Pulmonary artery endothelial cell (primary cell): ENCODE results near the gene DLG5. TPM values are rescaled to one million over a fixed set of nuclear protein-coding genes. Genes with fewer than 3 reads are reported as not detected.

Source experiments
- DNase-seq: peaks from one replicate; pipeline ENCODE4 v3.0.0-alpha.2; 2011; ENCODE audit warnings: low read depth, low spot score
- total RNA-seq: library from RNA; depleted of rRNA; stranded (reverse); fragments of >200 nt; gene quantifications from 2 replicates; pipeline ENCODE4 v1.2.3, GENCODE V29; 2014

DLG5 gene
- total RNA-seq, 1 donor from 2014 or later = 9.6 TPM

DNA sequence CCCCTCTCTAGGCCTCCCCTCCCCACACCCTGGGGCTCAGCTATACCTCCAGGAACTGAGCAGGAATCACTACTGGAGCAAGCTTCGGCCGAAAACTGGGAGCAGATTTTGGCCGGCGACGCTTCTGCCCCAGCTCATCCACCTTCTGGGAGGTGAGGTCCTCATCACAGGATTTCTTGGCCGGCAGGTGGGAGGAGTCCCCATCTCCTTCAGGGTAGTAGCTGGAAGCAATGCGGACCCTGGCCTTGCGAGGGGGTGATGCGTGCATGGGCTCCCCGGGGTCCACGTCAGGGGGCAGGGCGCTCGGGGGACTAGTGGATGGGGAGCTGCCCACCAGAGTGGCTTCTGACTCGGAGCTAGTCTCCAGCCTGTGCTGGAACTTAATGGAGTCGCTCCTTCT is 105.5 kb downstream of the DLG5 start:
- no peak for DNase-seq

DNA sequence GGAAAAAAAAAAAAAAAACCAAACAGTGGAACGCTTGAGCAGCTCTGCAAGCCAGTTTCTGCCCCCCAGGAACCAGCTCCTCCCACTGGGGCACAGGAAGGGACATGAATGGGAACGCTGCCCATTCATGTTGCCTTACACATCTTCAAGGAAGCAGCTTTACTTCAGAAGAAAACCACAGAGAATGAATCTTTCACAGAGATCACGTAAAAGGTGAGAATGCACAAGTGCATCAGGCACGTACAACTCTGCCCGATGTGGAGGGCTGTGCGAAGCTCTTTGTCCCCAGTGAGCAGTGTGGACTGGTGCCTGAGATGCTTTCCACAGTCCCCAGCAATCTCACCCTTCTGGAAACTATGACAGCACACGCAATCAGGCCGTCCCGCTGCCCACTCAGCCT is 106.2 kb downstream of the DLG5 start:
- no peak for DNase-seq

DNA sequence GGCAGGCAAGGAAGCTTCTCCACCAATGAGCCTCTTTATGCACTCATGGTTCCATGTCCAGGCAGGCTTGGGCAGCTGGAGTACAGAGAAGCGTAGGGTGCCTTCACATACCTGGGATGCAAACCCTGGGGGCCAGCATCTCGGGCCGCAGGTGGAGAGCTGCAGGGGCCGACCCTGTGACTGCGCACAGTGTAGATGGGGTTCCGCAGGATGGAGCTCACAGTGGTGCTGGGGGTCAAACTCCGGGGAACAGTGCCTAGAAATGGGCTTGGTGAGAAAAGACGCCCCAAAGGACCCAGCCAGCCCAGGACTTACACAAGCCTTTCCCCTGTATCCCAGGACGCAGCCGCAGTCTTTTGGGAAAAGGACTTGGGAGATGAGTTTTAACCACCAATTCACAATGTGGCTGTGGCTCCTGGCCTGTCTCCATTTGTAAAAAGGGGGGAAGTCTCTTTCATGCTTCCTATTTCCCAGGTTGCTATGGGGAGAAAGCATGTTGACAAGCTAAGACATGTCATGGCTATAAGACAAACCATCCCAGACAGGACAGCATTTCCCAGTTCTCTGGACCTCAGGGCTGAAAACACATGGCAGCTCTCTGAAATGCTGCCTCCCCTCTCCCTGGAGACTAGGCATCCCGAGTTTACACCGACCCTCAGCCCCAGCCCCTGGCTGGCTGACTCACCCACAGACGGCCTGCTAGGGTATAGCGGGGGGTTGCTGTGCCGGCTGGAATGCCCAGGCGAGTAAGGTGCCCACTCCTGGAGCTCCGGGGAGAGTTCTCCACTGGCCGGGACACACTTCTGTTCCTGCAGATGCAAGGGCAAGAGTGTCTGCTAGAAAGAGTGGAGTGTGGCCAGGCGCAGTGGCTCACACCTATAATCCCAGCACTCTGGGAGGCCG is 107.1 kb downstream of the DLG5 start:
- DNase-seq = no peak

DNA sequence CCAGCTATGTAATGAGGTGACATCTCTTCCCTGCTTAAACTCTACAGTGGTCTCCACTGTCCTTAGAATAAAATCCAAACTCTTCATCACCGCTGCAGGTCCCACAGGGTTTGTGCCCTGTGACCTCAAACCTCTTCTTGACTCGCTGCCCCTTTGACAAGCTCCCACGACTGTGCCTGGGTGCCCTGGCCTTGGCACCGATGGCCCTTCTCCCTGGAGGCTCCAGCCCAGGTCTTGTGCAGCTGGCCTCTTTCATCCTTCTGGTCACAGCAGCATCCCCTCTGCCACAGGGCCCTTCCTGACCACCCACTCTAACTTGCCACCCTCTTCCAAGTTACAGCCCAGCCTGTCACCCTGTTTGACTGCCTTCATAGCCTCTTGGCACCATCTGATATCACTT is 108.2 kb downstream of the DLG5 start:
- no peak for DNase-seq

DNA sequence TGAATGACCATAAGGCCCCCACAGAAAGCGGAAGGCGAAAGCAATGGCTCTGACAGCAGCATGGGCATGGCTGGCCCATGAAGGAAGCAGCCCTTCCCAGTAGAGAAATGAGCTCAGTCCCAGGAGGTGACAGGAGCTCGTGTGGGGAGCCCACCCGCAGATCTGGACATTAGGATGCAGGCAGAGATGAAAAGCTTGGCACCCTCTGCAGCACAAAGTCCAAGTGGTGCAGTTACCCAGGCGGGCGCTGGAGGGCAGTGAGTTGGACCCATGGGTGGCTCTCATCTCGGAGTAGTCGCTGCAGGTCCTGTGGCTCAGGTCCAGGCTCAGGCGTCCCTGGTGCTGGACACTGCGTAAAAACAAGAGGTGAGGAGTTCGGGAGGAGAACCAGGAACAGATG is 109.0 kb downstream of the DLG5 start:
- no peak for DNase-seq

DNA sequence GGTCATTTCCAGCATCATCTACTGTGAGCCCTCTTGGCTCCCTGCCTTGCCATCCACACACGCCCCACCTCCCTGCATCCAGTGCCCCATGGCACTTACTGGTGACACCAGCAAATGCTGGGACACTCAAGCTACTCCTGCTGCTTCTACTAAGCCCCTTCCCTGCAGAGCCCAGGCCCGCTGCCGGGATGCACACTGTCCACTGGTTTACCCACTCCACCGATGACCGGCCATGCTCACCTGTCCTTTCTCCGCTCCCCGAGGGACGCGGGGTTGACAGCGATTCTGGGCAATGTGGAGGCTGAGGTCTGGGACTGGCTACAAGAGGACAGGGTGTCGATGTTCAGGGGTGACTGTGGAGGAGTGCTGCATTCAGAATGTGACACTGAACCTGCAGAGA is 110.2 kb downstream of the DLG5 start:
- DNase-seq = no peak

DNA sequence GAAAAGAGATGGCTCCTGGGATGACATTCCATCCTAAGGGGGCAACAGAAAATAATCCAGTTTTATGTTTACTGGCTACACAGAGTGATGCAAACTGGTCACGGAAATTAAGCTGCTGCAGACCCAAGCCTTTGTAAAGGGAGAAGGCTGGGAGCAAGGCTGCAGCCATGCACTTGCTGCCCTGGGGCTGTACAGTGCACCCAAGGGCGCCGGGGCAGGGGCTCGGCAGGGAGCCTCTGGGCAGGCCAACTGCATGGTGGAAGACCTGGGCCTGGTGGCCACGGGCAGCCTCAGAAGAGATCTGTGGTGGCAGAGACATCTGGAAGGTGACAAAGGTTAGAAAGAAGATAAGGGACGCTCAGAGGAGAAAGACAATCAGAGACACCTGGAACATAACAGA is 113.8 kb downstream of the DLG5 start:
- no peak for DNase-seq

DNA sequence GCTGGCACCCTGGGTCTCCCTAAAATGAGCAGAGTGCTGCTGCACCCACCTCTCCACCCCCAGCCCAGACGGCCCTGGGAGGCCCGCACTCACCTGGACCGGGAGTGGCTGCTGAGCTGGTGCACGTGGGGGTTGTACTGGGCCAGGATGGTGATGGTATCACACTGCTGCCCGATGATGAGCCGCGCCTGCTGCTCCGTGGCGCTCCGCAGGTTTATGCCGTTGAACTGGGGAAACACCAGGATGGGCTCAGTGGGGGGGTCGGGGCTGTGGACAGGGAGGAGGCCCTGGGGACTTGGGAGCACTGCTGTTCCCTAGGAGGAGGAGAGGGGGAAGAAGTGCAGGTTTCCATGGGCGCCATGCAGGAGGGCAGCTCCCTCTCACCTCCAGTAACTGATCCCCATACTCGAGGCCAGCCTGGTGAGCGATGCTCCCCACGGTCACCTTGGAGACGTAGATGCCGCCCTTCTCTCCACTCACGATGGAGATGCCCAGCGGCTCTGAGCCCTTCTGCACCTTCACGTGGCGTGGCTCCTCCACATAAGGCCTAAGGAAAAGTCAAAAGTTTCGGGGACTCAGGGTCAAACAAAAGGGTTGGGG is 114.6 kb downstream of the DLG5 start:
- no peak for DNase-seq

DNA sequence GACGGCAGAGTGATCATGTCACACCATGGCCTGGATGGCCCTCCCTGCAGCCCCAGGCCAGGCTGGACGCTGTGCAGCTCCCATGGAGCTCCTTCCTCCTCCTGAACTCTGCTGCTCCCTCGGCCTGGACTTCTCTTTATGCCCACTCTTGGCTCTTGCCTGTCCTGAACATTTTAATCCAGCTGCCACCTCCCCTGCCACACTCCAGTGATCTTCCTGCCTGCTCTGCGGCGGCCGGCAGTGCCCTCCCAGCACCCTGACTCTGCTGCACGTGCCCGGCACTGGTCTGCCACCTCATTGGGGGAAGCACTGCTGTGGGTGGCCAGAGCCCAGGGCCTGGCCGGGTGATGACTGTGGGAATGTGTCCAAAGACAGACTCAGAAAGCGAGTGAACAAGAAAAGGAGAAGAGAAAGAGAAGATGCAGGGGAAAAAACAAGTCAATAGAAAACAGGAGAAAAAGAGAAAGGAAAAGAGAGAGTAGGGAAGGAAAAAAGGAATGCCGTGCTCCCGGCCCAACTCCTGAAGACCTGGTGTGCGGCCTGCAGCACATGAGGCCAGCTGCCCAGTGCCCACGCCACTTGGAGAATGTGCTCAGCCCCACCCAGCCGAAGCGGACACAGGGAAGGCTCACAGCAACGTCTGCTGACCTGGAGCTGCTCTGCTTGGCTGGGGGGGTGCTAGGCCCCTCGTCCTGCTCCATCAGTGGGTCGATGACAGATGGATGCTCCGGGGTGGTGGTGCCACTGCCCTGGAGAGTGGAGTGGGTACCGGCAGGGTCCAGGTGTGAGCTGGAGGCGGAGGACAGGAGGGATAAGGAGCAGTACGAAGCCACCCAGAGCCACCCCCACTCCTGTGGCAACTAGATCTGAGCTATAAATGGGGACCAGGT is 115.9 kb downstream of the DLG5 start:
- no peak for DNase-seq

DNA sequence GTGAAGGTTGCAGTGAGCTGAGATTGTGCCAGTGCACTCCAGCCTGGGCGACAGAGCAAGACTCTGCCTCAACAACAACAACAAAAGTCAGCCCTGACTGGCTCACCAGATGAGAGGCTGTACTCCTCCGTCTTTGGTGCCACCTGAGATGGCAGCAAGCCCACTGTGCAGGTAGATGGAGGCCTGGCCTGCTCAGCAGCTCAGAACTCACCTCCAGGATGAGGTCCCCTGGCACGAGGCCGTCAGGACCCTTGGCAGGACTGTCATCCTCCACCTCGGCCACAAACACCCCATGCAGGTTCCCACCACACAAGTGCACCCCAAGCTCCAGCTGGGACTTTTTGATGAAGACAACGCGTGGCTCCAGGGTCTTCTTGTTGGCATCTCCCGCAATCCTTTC is 117.2 kb downstream of the DLG5 start:
- no peak for DNase-seq

DNA sequence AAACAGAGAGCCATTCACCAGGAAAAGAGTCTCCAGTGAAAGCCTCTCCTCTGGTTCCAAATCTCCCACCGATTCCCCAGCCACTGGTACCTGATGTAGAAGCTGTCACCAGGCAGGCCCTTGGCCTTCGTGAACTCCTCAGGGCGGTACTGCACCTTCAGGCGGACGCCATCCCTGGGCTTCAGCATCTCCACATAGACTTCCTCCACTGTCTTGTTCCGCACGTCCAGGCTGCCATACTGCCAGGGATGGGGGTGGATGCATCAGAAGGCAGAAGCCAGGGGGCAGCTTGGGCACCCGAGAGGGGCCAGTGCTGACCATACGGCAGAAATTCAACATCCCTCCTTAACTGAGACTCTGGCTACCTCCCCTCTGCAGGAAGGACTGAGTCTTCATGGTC is 118.8 kb downstream of the DLG5 start:
- no peak for DNase-seq

DNA sequence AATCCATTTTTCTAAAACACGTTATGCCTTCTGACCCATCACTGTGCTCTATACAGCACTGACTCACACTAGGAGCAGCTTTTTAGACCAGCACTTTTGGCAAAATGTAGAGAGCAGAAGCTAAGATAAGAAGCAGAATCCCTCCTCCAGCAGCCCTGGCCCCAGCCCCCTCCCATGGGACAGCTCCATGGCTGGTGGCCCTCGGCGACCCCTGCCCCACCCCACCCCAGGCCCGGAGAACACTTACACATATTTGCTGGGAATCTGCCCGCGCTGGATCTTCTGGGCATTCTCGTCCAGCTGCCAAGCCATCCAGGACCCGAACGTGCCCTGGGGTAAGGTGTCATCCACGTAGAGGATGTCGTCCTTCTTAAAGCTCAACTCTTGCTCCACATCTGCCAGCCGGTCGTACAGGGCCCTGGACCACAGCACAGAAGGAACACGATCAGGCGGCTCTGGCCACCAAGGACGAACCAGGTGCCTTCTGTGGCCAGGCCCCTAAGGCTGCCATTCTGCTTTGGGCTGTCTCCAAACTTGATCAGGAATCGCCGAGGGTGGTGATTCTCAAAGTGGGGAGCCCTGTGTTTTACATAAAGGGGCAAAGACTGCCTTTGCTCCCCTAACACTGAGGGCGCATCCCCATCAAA is 119.9 kb downstream of the DLG5 start:
- no peak for DNase-seq

DNA sequence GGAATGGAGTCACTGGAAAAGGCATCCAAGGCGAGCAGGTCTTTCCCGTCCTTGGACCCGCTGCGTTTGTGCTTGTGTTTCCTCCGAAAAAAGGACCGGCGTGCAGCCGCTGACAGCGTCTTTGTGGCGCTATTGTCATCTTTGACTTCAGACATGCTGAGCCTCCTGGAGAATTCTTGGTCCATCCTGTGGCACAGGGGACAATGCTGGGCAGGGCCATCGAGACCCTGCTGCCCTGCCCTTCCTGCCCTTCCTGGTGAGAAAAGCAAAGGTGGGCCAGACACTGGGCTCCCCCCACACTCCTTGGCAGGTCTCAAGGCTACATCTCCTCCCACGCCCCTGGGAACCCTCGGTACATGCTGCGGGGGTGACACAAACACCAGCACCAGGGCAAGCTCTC is 120.9 kb downstream of the DLG5 start:
- DNase-seq = no peak

DNA sequence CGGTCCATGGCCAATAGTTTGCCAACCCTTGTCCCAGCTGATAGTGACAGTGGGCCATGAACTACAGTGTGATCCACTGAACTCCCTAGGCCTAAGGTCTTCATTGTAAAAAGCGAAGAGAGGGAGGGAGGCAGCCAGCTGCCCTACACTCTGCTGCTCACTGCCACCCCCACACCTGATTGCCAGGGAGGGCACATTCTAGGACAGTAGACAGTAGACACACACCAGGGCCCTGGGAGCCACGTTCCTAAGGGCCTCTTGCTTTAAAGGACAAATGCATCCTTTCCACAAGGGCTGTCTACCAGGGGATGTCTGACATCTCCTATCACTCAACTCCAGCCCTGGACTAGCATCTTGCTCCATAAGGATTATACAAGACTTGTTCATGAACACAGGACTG is 122.2 kb downstream of the DLG5 start:
- DNase-seq = no peak

DNA sequence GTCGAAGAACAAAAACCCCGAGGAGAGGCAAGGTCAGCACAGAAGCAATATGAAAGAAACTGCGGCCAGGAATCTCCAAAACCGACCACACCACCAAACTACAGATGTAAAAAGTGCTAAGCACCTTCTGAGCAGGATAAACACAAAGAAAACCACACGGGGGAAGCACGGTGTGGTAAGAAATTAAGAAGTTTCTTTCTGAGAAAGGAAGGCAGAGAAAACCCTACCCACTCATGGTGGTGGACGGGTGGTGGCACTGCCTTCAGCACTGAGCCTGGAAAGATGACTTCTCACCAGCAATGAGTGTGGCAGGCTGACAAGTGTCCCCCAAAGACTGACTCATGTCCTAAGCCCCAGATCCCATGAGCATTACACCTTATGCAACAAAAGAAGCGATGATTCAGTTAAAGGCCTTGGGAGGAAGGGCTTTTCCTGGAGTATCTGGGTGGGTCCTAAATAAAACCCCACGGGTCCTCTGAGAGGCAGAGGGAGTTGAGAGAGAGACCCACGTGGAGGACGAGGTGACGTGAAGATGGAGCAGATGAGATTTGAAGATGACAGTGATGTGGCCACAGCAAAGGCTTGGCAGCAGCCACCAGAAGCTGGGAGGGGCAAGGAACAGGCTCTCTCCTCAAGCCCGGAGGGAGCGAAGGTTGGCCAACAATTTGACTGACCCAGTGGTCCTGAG is 124.9 kb downstream of the DLG5 start:
- no peak for DNase-seq

DNA sequence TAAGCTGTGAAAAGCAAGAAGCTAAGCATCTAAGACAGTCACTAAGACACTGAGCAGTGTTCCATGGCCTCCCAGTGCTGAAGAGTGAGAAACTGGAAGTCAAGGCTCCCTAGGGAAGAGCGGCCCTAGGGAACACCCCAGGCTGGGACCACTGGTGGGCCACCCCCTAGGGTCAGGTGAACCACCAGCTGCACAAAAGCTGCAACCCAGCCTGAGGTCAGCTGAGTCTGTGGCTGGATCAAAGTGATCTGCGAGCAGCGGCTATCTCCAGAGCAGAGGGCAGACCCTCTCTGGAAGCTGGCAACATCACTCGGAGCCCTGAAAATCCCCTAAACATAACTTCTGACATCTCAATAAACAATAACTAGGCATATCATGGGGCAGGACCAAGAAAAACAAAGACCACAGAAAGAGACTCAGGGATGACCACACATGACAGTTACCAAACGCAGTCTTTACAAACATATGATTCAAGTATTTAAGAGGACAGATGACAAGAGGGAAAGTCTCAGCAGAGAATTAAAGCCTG is 125.8 kb downstream of the DLG5 start:
- no peak for DNase-seq

DNA sequence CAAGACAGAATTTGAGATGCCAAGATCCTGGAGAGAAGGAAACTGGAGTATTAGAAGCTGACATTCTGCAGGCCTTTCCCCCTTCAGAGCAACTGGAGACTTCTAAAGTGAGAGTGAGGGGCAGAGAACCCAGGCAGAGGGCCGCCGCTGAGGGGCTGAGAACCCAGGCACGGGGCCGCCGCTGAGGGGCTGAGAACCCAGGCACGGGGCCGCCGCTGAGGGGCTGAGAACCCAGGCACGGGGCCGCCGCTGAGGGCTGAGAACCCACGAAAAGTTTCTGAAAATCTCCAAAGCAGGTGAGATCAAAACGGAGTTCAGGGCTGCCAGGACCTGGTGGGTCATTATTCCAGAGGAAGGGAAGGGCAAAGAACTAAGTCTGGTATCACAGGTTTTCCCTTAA is 126.2 kb downstream of the DLG5 start:
- no peak for DNase-seq

DNA sequence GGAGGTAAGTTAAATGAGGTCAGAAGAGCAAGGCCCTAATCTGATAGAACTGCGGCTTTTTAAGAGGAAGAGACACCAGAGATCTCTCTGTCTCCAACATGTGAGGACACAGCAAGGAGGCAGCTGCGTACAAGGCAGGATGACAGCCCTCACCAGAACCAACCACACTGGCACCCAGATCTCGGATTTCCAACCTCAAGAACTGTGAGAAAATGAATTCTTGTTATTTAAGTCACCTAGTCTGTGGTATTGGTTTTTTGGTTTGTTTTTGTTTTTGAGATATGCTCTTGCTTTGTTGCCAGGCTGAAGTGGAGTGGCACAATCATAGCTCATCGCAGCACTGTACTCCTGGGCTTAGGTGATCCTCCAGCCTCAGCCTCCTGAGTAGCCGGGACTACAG is 127.2 kb downstream of the DLG5 start:
- no peak for DNase-seq

DNA sequence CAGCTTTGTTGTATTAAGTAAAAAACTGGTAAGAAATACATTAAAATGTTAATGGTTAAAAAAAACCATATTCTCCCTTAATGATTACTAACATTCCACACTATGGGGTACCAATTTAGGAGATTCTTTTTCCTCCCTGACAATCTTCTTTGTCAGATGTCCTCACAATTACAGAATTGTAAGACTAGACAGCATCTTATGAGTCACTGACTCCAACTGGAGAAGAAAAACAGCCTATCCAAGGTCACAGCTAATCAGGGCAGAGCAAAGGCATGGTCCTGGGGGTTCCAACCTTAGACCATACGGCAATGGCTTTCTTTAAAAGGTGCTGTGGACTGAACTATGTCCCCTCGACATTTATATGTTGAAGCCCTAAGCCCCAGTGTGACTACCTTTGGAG is 127.6 kb downstream of the DLG5 start:
- no peak for DNase-seq

DNA sequence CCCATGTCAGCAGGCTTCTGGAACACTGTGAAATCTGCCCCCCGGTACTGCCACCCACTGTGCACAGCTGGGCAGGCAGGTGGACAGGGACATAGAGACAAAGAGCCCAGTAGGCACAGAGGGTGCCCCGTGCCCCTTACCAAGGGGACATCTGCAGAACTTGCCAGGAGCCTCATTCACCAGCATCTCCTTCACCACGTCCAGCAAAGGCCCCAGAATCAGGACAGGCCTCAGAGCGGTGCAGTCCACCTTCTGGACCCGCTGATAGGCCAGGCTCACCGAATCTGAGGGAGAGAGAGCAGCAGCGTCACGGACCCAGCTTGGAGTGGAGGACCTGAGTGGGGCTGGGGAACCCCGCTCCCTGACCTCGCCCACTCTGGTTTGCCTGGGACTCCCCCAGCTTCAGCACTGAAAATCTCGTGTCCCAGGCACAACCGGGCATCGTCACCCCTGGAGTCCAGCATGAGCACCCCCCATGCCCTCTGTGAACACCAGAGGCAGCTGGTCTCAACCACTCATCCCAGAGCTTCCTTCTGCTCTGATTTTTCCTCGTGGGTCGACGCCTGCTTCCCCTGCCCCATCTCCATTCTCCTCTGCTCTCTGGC is 130.1 kb downstream of the DLG5 start:
- no peak for DNase-seq
